Stimulated activated CD8-positive, alpha-beta memory T cell treated with anti-CD3 and anti-CD28 coated beads, Interleukin-7, amount 100 ng/mL, for 48 hours (primary cell): ENCODE results near the gene ZNF609.

Experiments
- DNase-seq, 2 donors: peaks; one replicate each; pipeline ENCODE4 v3.0.0-alpha.2; 2020; ENCODE audit warnings: low read depth in 1 of 2; ENCODE audit errors: extremely low read depth in 1 of 2

Gene ZNF609

GRCh38 chr15:64716452-64716851, 256.1 kb downstream of the ZNF609 start:
- DNase-seq: no peak

GRCh38 chr15:64717130-64717529, 256.8 kb downstream of the ZNF609 start:
- DNase-seq: no peak

DNA sequence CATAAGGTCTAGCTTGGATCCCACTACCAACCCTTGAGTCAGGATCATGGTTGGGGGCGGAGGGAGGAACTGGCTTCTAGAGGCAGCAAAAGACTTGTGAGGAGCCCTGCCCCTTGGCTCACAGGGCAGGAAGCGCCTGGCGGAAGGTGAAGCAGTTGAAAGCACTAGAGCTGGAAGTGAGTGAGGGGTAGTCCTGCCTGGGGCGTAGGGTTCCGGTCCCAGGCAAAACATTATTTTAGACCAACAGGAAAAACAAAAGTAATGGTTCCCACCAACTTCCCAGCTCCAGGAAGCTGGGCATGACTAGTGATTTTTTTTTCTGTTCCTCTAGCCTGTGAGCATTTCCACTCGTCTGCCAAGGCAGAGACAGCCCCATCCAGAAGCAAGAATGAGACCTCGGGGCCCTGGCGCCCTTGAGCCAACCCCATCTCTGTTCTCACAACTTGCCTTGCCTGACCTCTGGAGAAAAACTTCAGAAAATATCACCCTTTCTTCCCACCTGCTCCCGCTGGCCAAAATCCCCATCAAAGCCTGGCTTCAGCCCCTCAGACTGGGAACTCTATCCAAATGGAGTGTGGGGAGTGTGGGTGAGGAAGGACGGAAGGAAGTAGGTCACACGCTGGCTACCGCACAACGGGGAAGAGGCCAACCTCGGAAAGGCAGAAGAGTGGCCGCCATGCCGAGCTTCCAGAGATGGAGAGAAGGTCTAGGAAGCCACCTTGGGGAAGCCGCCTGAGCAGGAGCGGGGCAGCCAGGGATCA, 257.5 kb downstream of the ZNF609 start:
- DNase-seq: no peak

- no peak for DNase-seq
Measured at GRCh38 chr15:64720188-64720587, 259.8 kb downstream of the ZNF609 start.

DNA sequence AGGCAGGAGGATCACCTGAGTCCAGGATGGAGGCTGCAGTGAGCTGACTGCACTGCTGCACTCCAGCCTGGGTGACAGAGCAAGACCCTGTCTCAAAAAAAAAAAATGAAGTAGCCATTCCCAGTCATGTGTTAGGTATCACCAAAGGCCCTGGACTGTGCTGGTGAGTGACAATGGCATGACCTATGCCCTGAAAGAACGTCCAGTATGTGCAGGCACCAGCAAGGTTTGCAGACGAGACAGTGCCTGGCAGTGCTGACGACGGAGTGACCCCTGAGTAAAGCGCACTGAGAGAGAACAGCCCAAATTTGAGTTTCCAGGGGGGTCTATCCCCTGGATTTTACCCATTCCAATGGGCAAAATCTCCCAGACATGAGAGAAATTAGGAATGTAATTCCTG, 269.8 kb downstream of the ZNF609 start:
- DNase-seq: no peak

DNA sequence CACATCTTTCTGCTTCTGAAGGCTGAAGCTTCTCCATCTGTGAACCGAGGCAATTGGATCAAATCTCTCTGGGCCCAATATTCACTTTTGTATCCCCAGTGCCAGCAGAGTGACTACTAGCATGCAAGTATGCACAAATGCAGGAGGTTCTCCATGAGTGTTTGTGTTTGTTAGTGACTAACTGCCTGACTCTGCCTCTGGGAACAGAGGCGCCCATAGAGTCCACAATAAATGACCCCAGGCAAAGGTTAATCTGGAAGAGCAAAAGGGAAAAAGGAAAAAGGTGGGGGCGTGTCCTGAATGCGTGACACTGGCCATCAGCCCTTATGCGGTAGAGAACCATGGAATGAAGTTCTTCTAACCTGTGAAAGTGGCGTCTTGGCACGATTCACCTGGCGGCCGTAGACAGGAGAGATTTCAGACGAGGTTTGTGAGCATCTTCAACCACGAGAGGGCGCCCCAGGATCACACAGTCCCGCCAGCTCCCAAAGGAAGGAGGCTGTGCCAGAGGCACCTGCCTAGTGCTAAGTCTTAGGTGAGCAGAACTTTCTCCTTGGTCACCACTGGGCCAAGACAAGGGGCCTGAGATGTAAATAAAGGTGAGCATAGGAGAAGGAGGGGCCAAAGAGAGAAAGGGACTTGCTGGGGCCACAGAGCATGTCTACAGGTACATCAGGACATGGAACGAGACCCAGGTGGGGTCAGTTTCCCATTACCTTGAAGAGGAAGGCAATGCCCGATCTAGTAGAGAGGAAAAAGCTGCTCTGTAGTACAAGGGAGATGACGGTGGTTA, 270.8 kb downstream of the ZNF609 start:
- DNase-seq: peak; percentile 51 to 72

DNA sequence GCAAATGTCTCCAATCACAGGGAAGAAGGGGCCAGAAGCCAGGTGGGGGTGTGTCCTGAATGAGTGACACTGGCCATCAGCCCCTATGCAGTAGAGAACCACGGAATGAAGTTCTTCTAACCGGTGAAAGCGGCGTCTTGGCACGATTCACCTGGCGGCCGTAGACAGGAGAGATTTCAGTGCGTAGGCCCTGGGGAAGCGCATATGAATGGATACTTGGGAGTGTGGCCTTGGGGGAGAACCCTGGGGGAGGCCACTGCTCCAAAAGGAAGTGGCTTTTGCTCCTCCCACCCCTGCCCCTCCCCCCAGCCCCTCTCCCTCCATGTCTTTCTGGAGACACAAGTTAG, 271.4 kb downstream of the ZNF609 start:
- DNase-seq: no peak

GRCh38 chr15:64732156-64732860, 271.9 kb downstream of the ZNF609 start:
- DNase-seq: no peak
